HepG2 (cell line): ENCODE results near the gene FAIM. TPM values are rescaled to one million over a fixed set of nuclear protein-coding genes. Genes with fewer than 3 reads are reported as not detected.

Experiments used
- BORCS8-MEF2B ChIP-seq: sonication (generic); formaldehyde crosslinking; IDR thresholded peaks from 2 replicates; pipeline ENCODE4 v1.8.0; 2022; ENCODE audit warnings: mild to moderate bottlenecking, missing genetic modification reagents
- KLF13 ChIP-seq: sonication (generic); formaldehyde crosslinking; IDR thresholded peaks from 2 replicates; pipeline ENCODE4 v1.4.0; 2020; ENCODE audit warnings: mild to moderate bottlenecking, missing genetic modification reagents
- KLF16 ChIP-seq, 2 experiments: sonication (generic) in 1 of 2; formaldehyde crosslinking in 1 of 2; IDR thresholded peaks; 2 replicates each; pipeline versions ENCODE4 v1.6.1 to v1.8.0; 2016 to 2023; ENCODE audit warnings: missing genetic modification reagents in 2 of 2, missing compliant biosample characterization in 1 of 2
- TCF7 ChIP-seq: sonication (generic); IDR thresholded peaks from 2 replicates; pipeline ENCODE4 v1.6.1; 2016; ENCODE audit warnings: antibody characterized with exemption, low read depth
- ZBTB42 ChIP-seq: sonication (generic); formaldehyde crosslinking; IDR thresholded peaks from 2 replicates; pipeline ENCODE4 v1.5.0; 2020; ENCODE audit warnings: mild to moderate bottlenecking, missing genetic modification reagents
- ZNF292 ChIP-seq: sonication (generic); formaldehyde crosslinking; IDR thresholded peaks from 2 replicates; pipeline ENCODE4 v1.8.1; 2022; ENCODE audit warnings: mild to moderate bottlenecking, low read depth, missing genetic modification reagents, borderline replicate concordance
- ZNF792 ChIP-seq: IDR thresholded peaks from 2 replicates; pipeline ENCODE4 v1.6.1; 2016
- polyA plus RNA-seq, 8 experiments: library from polyadenylated mRNA; depleted of rRNA in 3 of 8; stranded (reverse) in 7 of 8; unstranded in 1 of 8; fragments of >200 nt; fragmentation: Illumina TruSeq in 4 of 8; extraction: Trizol in 4 of 8; gene quantifications; 2 replicates each; pipeline versions ENCODE4 v1.2.1 to v1.2.3, GENCODE V29; 2011 to 2016; ENCODE audit warnings: low read depth in 4 of 8, missing spikeins in 1 of 8, mixed read lengths in 1 of 8; ENCODE audit not compliant: insufficient read depth in 1 of 8
- total RNA-seq, 5 experiments: library from RNA; depleted of rRNA; stranded (reverse); fragments of >200 nt; fragmentation: Illumina TruSeq; extraction: Trizol; gene quantifications; 2 replicates each; pipeline ENCODE4 v1.2.3, GENCODE V29; 2016; ENCODE audit warnings: low read depth in 1 of 5
- TF ChIP-seq, protein P1 (sequence below): sonication (generic); formaldehyde crosslinking; IDR thresholded peaks from 2 replicates; pipeline ENCODE4 v1.8.0; 2022; ENCODE audit warnings: missing genetic modification reagents, mild to moderate bottlenecking, borderline replicate concordance
- TF ChIP-seq, protein P2 (sequence below): sonication (generic); formaldehyde crosslinking; IDR thresholded peaks from 2 replicates; pipeline ENCODE4 v1.5.0; 2020; ENCODE audit warnings: missing genetic modification reagents, mild to moderate bottlenecking, borderline replicate concordance
- TF ChIP-seq, protein P3 (sequence below): sonication (generic); formaldehyde crosslinking; IDR thresholded peaks from 2 replicates; pipeline ENCODE4 v1.8.1; 2023; ENCODE audit warnings: mild to moderate bottlenecking, missing genetic modification reagents, borderline replicate concordance
- TF ChIP-seq, protein P4 (sequence below): sonication (generic); formaldehyde crosslinking; IDR thresholded peaks from 2 replicates; pipeline ENCODE4 v1.5.1; 2020; ENCODE audit warnings: mild to moderate bottlenecking, missing genetic modification reagents, moderate library complexity
- TF ChIP-seq, protein P5 (sequence below): sonication (generic); formaldehyde crosslinking; conservative IDR thresholded peaks from 2 replicates; pipeline ENCODE4 v1.8.0; 2022; ENCODE audit warnings: mild to moderate bottlenecking, moderate library complexity, missing genetic modification reagents
- TF ChIP-seq, protein P6 (sequence below): sonication (generic); formaldehyde crosslinking; IDR thresholded peaks from 2 replicates; pipeline ENCODE4 v1.4.0; 2020; ENCODE audit warnings: missing genetic modification reagents
- TF ChIP-seq, protein P7 (sequence below): sonication (generic); formaldehyde crosslinking; IDR thresholded peaks from 2 replicates; pipeline ENCODE4 v1.4.0; 2020; ENCODE audit warnings: missing genetic modification reagents

The FAIM gene
- total and polyA plus RNA-seq, 2 of the 13 experiments (the other 11 are each of a cell fraction or from before 2014, with no cell fraction given), result 4.3 to 25.8 TPM

DNA sequence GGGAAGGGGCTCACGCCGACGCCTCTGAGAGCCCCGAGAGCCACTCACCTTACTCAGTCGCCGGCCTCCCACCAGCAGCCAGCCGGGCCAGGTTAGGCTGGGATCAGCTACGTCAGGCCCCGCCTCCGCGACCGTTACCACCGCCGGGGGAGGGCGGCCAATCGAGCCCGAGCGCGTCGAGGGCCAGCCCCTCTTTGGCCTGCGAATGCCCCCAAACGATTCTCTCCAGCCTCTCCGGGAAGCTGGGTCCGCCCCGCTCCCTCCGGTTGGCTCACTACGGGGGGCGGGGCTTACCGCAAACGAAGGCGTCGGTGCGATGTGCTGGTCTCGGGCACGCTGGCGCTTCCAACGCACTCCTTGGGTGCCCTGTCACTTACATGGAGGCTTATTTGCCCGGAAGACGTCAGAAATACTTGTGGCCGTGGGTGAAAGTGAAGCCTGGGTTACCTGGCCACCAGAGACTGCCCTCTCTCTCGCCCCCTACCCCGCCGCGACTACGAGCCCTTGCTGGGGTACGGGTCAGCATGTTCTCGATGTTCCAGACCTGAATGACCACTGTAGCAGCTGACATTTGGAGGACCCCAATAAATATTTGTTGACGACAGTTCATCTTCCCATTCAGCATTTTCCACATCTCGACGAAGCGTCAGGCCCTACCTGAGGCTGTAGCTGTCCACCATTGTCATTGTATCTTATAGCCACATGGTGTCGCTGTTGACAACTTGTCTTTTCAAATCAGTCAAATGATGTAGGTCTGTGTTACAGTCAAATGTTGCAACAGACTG lies 14.2 kb upstream of the FAIM start, which contains the start of gene CEP70 (continued):
- TF ChIP-seq, protein P1, sequence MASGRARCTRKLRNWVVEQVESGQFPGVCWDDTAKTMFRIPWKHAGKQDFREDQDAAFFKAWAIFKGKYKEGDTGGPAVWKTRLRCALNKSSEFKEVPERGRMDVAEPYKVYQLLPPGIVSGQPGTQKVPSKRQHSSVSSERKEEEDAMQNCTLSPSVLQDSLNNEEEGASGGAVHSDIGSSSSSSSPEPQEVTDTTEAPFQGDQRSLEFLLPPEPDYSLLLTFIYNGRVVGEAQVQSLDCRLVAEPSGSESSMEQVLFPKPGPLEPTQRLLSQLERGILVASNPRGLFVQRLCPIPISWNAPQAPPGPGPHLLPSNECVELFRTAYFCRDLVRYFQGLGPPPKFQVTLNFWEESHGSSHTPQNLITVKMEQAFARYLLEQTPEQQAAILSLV (CRISPR knock-in tag), result peak; percentile 42; the same call in 1 of the 2 replicates
- TF ChIP-seq BORCS8-MEF2B (CRISPR knock-in tag) (peak; percentile 79; the same call in 1 of the 2 replicates), KLF16 (CRISPR knock-in tag; IDR thresholded peaks at IDR 0.05) (peak in 1 of 2 experiments; percentile 41; a peak in 2 of 4 replicates), ZBTB42 (CRISPR knock-in tag) (0 out of 2 replicates have a peak, but pooled peaks have one; percentile 32), ZNF292 (no peak; the same call in 1 of the 2 replicates), TCF7 (no peak), ZNF792 (CRISPR knock-in tag) (peak; percentile 21), KLF13 (CRISPR knock-in tag) (no peak)
- TF ChIP-seq, protein P2, sequence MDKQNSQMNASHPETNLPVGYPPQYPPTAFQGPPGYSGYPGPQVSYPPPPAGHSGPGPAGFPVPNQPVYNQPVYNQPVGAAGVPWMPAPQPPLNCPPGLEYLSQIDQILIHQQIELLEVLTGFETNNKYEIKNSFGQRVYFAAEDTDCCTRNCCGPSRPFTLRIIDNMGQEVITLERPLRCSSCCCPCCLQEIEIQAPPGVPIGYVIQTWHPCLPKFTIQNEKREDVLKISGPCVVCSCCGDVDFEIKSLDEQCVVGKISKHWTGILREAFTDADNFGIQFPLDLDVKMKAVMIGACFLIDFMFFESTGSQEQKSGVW (CRISPR knock-in tag), result no peak
- TF ChIP-seq, protein P3, sequence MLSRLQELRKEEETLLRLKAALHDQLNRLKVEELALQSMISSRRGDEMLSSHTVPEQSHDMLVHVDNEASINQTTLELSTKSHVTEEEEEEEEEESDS (CRISPR knock-in tag), result no peak
- TF ChIP-seq, protein P4, sequence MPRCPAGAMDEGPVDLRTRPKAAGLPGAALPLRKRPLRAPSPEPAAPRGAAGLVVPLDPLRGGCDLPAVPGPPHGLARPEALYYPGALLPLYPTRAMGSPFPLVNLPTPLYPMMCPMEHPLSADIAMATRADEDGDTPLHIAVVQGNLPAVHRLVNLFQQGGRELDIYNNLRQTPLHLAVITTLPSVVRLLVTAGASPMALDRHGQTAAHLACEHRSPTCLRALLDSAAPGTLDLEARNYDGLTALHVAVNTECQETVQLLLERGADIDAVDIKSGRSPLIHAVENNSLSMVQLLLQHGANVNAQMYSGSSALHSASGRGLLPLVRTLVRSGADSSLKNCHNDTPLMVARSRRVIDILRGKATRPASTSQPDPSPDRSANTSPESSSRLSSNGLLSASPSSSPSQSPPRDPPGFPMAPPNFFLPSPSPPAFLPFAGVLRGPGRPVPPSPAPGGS (CRISPR knock-in tag), result no peak
- TF ChIP-seq, protein P5, sequence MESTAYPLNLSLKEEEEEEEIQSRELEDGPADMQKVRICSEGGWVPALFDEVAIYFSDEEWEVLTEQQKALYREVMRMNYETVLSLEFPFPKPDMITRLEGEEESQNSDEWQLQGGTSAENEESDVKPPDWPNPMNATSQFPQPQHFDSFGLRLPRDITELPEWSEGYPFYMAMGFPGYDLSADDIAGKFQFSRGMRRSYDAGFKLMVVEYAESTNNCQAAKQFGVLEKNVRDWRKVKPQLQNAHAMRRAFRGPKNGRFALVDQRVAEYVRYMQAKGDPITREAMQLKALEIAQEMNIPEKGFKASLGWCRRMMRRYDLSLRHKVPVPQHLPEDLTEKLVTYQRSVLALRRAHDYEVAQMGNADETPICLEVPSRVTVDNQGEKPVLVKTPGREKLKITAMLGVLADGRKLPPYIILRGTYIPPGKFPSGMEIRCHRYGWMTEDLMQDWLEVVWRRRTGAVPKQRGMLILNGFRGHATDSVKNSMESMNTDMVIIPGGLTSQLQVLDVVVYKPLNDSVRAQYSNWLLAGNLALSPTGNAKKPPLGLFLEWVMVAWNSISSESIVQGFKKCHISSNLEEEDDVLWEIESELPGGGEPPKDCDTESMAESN (CRISPR knock-in tag), result no peak; the same call in 1 of the 2 replicates
- TF ChIP-seq, protein P6, sequence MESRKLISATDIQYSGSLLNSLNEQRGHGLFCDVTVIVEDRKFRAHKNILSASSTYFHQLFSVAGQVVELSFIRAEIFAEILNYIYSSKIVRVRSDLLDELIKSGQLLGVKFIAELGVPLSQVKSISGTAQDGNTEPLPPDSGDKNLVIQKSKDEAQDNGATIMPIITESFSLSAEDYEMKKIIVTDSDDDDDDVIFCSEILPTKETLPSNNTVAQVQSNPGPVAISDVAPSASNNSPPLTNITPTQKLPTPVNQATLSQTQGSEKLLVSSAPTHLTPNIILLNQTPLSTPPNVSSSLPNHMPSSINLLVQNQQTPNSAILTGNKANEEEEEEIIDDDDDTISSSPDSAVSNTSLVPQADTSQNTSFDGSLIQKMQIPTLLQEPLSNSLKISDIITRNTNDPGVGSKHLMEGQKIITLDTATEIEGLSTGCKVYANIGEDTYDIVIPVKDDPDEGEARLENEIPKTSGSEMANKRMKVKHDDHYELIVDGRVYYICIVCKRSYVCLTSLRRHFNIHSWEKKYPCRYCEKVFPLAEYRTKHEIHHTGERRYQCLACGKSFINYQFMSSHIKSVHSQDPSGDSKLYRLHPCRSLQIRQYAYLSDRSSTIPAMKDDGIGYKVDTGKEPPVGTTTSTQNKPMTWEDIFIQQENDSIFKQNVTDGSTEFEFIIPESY (CRISPR knock-in tag), result no peak
- TF ChIP-seq, protein P7, sequence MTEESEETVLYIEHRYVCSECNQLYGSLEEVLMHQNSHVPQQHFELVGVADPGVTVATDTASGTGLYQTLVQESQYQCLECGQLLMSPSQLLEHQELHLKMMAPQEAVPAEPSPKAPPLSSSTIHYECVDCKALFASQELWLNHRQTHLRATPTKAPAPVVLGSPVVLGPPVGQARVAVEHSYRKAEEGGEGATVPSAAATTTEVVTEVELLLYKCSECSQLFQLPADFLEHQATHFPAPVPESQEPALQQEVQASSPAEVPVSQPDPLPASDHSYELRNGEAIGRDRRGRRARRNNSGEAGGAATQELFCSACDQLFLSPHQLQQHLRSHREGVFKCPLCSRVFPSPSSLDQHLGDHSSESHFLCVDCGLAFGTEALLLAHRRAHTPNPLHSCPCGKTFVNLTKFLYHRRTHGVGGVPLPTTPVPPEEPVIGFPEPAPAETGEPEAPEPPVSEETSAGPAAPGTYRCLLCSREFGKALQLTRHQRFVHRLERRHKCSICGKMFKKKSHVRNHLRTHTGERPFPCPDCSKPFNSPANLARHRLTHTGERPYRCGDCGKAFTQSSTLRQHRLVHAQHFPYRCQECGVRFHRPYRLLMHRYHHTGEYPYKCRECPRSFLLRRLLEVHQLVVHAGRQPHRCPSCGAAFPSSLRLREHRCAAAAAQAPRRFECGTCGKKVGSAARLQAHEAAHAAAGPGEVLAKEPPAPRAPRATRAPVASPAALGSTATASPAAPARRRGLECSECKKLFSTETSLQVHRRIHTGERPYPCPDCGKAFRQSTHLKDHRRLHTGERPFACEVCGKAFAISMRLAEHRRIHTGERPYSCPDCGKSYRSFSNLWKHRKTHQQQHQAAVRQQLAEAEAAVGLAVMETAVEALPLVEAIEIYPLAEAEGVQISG (CRISPR knock-in tag), result peak; percentile 73
